HepG2 (cell line): ENCODE results near the gene CNTN5. TPM values are rescaled to one million over a fixed set of nuclear protein-coding genes. Genes with fewer than 3 reads are reported as not detected.

Experiments
- ATAC-seq: fragments of 200-7000 bp; cut with Tn5 transposase; 3 replicates; pipeline ENCODE4 v1.9.1; 2020; ENCODE audit warnings: mild to moderate bottlenecking, moderate library complexity
- BruUV-seq: library from RNA; stranded (reverse); fragments of 400-500 nt; replicated peaks from 2 replicates; lab custom pipeline; 2021; lab: Mats Ljungman, UMichigan
- CTCF ChIA-PET: fragments of 300-600 bp; formaldehyde crosslinking; extraction: SDS; loops from one replicate; lab custom pipeline; 2021; ENCODE audit warnings: low total read pairs, inconsistent platforms, low intra/inter-chr PET ratio; lab: Yijun Ruan, JAX
- POLR2A ChIA-PET: fragments of 350-600 bp; sonication (Branson Sonifier 250); formaldehyde crosslinking; loops from one replicate; lab custom pipeline; 2020; ENCODE audit warnings: antibody characterized with exemption, inconsistent platforms; lab: Yijun Ruan, JAX
- DNase-seq: peaks from one replicate; pipeline ENCODE4 v3.0.0-alpha.2; 2015; ENCODE audit warnings: low spot score
- FAIRE-seq: peaks from 3 replicates; lab custom pipeline; 2011; peaks lifted over from hg19 to GRCh38; lab: Jason Lieb, UNC
- H2AFZ ChIP-seq: one replicate; pipeline ENCODE4 v1.6.1; 2011; ENCODE audit warnings: low read length, inconsistent platforms
- H3K27ac ChIP-seq: fragments of 300-600 bp; 3 replicates; pipeline ENCODE4 v1.8.0; 2011; ENCODE audit warnings: mixed run types, mild to moderate bottlenecking, mixed read lengths, low read length, inconsistent platforms; ENCODE audit not compliant: insufficient read depth; ENCODE audit errors: extremely low read length
- H3K27me3 ChIP-seq, 2 experiments: fragments of 200-600 bp in 1 of 2; 2 replicates in 1 of 2; 3 replicates in 1 of 2; pipeline versions ENCODE4 v1.6.0 to v1.8.0; 2011; ENCODE audit warnings: low read length in 2 of 2, mild to moderate bottlenecking in 2 of 2, moderate library complexity in 2 of 2, inconsistent platforms in 1 of 2; ENCODE audit not compliant: insufficient read depth in 2 of 2, control insufficient read depth in 1 of 2
- H3K36me3 ChIP-seq, 2 experiments: fragments of 200-600 bp in 1 of 2; replicated peaks in 1 of 2; 2 replicates in 1 of 2; 3 replicates in 1 of 2; pipeline versions ENCODE4 v1.5.1 to v1.8.0; 2011; ENCODE audit warnings: low read length in 2 of 2, inconsistent platforms in 1 of 2; ENCODE audit not compliant: insufficient read depth in 2 of 2, control insufficient read depth in 1 of 2
- H3K4me1 ChIP-seq: 2 replicates; pipeline ENCODE4 v1.5.1; 2012; ENCODE audit warnings: low read length, inconsistent platforms; ENCODE audit not compliant: insufficient read depth
- H3K4me2 ChIP-seq: 2 replicates; pipeline ENCODE4 v1.6.0; 2011; ENCODE audit warnings: low read depth, low read length, inconsistent platforms
- H3K4me3 ChIP-seq, 3 experiments: fragments of 200-600 bp in 1 of 3; sonication (generic), shearing (Covaris generic) in 1 of 3; replicated peaks in 1 of 3; 2 replicates each; pipeline ENCODE4 v1.5.1; 2011 to 2016; ENCODE audit warnings: low read length in 3 of 3, inconsistent platforms in 2 of 3, low read depth in 2 of 3, mild to moderate bottlenecking in 2 of 3, control low read depth in 1 of 3, mixed read lengths in 1 of 3; ENCODE audit not compliant: insufficient read depth in 1 of 3
- H3K79me2 ChIP-seq: one replicate; pipeline ENCODE4 v1.6.1; 2011; ENCODE audit warnings: low read length, inconsistent platforms; ENCODE audit not compliant: insufficient read depth
- H3K9ac ChIP-seq: 2 replicates; pipeline ENCODE4 v1.6.0; 2011; ENCODE audit warnings: mild to moderate bottlenecking, low read depth, low read length, inconsistent platforms; ENCODE audit not compliant: insufficient read depth
- H3K9me3 ChIP-seq: 2 replicates; pipeline ENCODE4 v1.5.1; 2012; ENCODE audit warnings: mild to moderate bottlenecking, low read length
- H4K20me1 ChIP-seq: 2 replicates; pipeline ENCODE4 v1.6.0; 2011; ENCODE audit warnings: inconsistent platforms, mild to moderate bottlenecking, low read length, moderate library complexity; ENCODE audit not compliant: insufficient read depth
- CBFB ChIP-seq: sonication (generic); formaldehyde crosslinking; IDR thresholded peaks from 2 replicates; pipeline ENCODE4 v1.4.0; 2020; ENCODE audit warnings: missing genetic modification reagents
- DNMT3B ChIP-seq: conservative IDR thresholded peaks from 2 replicates; pipeline ENCODE4 v1.6.1; 2016; ENCODE audit warnings: missing biosample characterization, control low read depth
- IKZF4 ChIP-seq: sonication (generic); formaldehyde crosslinking; IDR thresholded peaks from 2 replicates; pipeline ENCODE4 v1.5.1; 2020; ENCODE audit warnings: borderline replicate concordance, mild to moderate bottlenecking, low read depth, missing genetic modification reagents; ENCODE audit errors: not compliant biosample characterization
- KLF9 ChIP-seq: IDR thresholded peaks from 2 replicates; pipeline ENCODE4 v1.6.1; 2016; ENCODE audit warnings: low read depth
- MIXL1 ChIP-seq: IDR thresholded peaks from 2 replicates; pipeline ENCODE4 v1.6.1; 2016
- RFX1 ChIP-seq: fragments of 450-650 bp; IDR thresholded peaks from 2 replicates; pipeline ENCODE4 v1.6.1; 2017
- TCF7L2 ChIP-seq: IDR thresholded peaks from 2 replicates; pipeline ENCODE4 v1.6.1; 2011; ENCODE audit warnings: mild to moderate bottlenecking, low read depth, low read length, moderate library complexity
- ZNF337 ChIP-seq: sonication (generic); formaldehyde crosslinking; IDR thresholded peaks from 2 replicates; pipeline ENCODE4 v1.5.1; 2020; ENCODE audit warnings: missing genetic modification reagents, low read depth, mild to moderate bottlenecking, borderline replicate concordance
- ZNF7 ChIP-seq: IDR thresholded peaks from 2 replicates; pipeline ENCODE4 v1.6.1; 2016; ENCODE audit warnings: missing biosample characterization, missing genetic modification reagents
- ZNF850 ChIP-seq: sonication (generic); formaldehyde crosslinking; conservative IDR thresholded peaks from 2 replicates; pipeline ENCODE4 v1.9.0; 2021; ENCODE audit warnings: mild to moderate bottlenecking, missing genetic modification reagents
- ZSCAN30 ChIP-seq: sonication (generic); formaldehyde crosslinking; IDR thresholded peaks from 2 replicates; pipeline ENCODE4 v1.5.0; 2020; ENCODE audit warnings: mild to moderate bottlenecking, missing genetic modification reagents
- WGBS: methylation state at CpG from one replicate; pipeline ENCODE4 v1.1.6; 2017; ENCODE audit warnings: low lambda C conversion rate; 5-methylcytosine and 5-hydroxymethylcytosine counted together
- in situ Hi-C: cut with HindIII; loops from 2 replicates; pipeline ENCODE4 v1.10.0; 2017; ENCODE audit warnings: low pct_unique_long_range_greater_than_20kb; ENCODE audit not compliant: extremely low pct_ligation_motif_present
- intact Hi-C: fragments of 100-400 bp; cut with micrococcal nuclease; formaldehyde crosslinking; loops from one replicate; pipeline ENCODE4 v1.10.0; 2022; ENCODE audit not compliant: unreplicated experiment
- polyA plus RNA-seq, 8 experiments: library from polyadenylated mRNA; depleted of rRNA in 3 of 8; stranded (reverse) in 7 of 8; unstranded in 1 of 8; fragments of >200 nt; fragmentation: Illumina TruSeq in 4 of 8; extraction: Trizol in 4 of 8; gene quantifications; 2 replicates each; pipeline versions ENCODE4 v1.2.1 to v1.2.3, GENCODE V29; 2011 to 2016; ENCODE audit warnings: low read depth in 4 of 8, missing spikeins in 1 of 8, mixed read lengths in 1 of 8; ENCODE audit not compliant: insufficient read depth in 1 of 8
- total RNA-seq, 5 experiments: library from RNA; depleted of rRNA; stranded (reverse); fragments of >200 nt; fragmentation: Illumina TruSeq; extraction: Trizol; gene quantifications; 2 replicates each; pipeline ENCODE4 v1.2.3, GENCODE V29; 2016; ENCODE audit warnings: low read depth in 1 of 5
- TF ChIP-seq, protein P1 (sequence below): IDR thresholded peaks from 2 replicates; pipeline ENCODE4 v1.6.1; 2016; ENCODE audit warnings: low read depth, control low read depth
- TF ChIP-seq, protein P2 (sequence below): sonication (generic); formaldehyde crosslinking; IDR thresholded peaks from 2 replicates; pipeline ENCODE4 v1.4.0; 2020; ENCODE audit warnings: missing genetic modification reagents

CNTN5 gene
- total and polyA plus RNA-seq, 2 of the 13 experiments (the other 11 are each of a cell fraction or from before 2014, with no cell fraction given): not detected

GRCh38 chr11:99170591-99170990 lies 149.8 kb downstream of the CNTN5 start (continued):
- TF ChIP-seq, protein P1, sequence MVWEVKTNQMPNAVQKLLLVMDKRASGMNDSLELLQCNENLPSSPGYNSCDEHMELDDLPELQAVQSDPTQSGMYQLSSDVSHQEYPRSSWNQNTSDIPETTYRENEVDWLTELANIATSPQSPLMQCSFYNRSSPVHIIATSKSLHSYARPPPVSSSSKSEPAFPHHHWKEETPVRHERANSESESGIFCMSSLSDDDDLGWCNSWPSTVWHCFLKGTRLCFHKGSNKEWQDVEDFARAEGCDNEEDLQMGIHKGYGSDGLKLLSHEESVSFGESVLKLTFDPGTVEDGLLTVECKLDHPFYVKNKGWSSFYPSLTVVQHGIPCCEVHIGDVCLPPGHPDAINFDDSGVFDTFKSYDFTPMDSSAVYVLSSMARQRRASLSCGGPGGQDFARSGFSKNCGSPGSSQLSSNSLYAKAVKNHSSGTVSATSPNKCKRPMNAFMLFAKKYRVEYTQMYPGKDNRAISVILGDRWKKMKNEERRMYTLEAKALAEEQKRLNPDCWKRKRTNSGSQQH (CRISPR knock-in tag): no peak
- TF ChIP-seq DNMT3B (no peak), ZNF850 (CRISPR knock-in tag) (no peak), MIXL1 (CRISPR knock-in tag) (no peak), IKZF4 (CRISPR knock-in tag) (no peak), CBFB (CRISPR knock-in tag) (no peak), ZNF337 (no peak)

DNA sequence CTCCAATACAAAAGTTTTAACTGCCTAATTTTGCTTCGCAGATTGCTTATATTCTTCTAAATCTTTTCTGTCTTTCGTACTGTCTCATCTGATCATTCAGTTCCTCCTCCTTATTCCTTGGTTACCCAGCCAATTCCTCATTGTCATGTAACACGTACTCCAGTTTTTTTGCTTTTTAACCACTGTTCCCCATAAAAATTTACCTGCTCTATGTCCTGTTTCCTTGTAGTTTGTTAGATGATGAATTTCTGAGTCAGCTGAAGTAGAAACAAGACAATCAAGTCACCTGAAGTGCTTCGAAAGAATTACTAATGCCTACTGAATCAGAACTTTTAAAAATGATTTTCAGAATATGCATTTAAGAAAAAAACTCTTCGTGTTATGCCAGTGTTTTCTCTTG lies 150.6 kb downstream of the CNTN5 start:
- no peak for FAIRE-seq
- ChIA-PET CTCF (no interaction called here), POLR2A (no interaction called here)
- Histone ChIP-seq H3K9ac (no peak overlapping the region), H3K4me3 (no peak overlapping the region), H3K4me2 (no peak overlapping the region), H3K27ac (no peak overlapping the region), H3K4me1 (no peaks in the 10 kb centered on the region), H3K9me3 (no peaks in the 10 kb centered on the region), H2AFZ (no peak overlapping the region), H4K20me1 (no peaks in the 10 kb centered on the region), H3K79me2 (no peaks in the 10 kb centered on the region), H3K27me3 (no peaks in the 10 kb centered on the region; a peak in 1 of 5 replicates), H3K36me3 (no peaks in the 10 kb centered on the region)
- in situ Hi-C loops: no loop called here
- ATAC-seq: no peak
- intact Hi-C loops: no loop called here
- WGBS: 1% methylated on average over 5 of the region's 5 CpGs
- no peak for DNase-seq
- BruUV-seq: no TSS peak
- TF ChIP-seq KLF9: no peak
- no peak for TF ChIP-seq ZSCAN30 (CRISPR knock-in tag)
- TF ChIP-seq ZNF7 (CRISPR knock-in tag): no peak
- TF ChIP-seq RFX1: no peak
- TF ChIP-seq TCF7L2: no peak
- TF ChIP-seq, protein P2, sequence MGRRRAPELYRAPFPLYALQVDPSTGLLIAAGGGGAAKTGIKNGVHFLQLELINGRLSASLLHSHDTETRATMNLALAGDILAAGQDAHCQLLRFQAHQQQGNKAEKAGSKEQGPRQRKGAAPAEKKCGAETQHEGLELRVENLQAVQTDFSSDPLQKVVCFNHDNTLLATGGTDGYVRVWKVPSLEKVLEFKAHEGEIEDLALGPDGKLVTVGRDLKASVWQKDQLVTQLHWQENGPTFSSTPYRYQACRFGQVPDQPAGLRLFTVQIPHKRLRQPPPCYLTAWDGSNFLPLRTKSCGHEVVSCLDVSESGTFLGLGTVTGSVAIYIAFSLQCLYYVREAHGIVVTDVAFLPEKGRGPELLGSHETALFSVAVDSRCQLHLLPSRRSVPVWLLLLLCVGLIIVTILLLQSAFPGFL (CRISPR knock-in tag): no peak
